HG03025 (cell line): Measurements from ENCODE around the gene TRIOBP.

Experiments used
- ATAC-seq: cut with Tn5 transposase; IDR thresholded peaks from one replicate; pipeline ENCODE4 v1.9.1; 2021; ENCODE audit warnings: mild to moderate bottlenecking, moderate library complexity; ENCODE audit not compliant: unreplicated experiment, low FRiP score

Gene TRIOBP

DNA sequence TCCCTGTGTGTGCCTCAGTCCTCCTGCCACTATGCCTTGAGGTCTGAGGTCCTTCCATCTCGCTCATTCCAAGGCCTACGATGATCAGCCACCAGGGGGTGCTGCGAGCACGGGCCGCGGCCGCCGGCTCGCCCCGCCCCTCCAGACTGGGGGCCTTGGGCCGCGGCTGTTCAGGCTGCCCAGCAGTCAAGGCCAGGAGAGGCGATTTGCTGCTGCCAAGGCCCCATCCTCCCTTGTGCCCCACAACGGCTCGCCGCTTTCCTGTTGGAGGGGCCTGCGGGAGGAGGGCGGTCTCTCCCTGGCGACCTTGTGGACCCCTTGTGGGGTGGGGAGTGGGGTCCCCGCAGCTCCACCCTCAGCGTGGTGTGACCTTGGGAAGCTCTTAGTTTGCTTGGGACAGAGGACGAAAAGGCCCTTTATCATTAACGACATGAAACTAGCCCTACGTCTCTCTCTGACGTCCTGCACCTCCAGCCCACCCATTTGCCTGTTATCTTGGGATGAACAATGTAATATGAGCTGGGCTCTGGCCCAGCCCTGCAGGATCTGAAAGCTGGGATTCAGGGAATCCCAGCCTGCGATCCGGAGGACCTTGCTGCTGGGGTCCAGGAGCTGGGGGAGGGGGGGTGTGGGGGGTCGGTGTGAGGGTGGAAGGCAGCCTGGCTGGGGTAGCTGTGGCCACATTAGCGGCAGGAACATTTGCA, 121.0 kb downstream of the TRIOBP start:
- ATAC-seq: no peak

DNA sequence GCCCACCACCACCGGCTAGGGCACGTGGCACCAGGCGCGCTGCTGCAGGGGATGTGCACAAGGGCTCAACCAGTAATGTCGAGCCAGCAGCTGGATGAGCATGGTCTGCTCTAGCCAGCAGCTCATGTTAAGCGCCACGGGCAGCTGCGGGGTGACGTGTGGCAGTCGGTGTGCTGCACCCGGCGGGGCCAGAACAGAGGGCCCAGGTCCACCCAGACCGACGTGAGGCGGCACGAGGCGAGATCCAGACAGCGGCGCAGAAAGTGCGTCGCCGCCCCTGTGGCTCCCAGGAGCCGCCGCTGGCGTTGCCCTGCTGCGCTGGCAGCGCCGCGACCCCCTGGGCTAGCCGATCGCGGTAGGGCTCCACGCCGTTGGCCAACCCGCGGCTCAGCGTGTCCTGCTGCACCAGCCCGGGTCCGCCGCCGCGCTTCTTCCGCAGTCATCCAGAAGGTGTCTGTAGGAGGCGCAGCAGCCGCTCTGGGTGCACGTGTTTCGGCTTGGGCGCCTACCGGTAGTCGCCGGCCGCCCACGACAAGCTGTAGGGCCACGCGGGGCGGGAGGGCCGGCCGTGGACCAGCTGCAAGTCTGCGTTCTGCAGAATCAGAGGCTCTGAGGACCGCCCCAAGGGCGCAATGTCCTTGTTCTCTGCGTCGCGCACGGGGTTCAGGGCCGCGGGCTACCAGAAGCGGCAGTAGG, 121.7 kb downstream of the TRIOBP start:
- ATAC-seq: no peak

DNA sequence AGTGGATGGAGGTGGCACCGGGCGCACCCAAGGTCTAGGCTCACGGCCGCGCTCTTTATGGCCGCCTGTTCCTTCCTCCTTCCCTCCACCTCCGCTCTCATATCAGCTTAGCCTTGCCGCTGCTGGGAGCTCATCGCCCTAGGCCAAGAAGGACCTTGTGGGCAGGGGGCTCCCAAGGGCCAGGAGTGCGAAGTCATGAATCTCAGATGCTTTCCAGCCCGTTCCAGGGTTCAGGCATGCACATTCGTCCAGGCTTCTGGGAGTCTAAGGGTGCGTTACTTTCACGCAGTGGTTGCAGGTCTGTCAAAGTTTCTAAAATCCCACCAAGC, 122.2 kb downstream of the TRIOBP start:
- ATAC-seq: no peak

DNA sequence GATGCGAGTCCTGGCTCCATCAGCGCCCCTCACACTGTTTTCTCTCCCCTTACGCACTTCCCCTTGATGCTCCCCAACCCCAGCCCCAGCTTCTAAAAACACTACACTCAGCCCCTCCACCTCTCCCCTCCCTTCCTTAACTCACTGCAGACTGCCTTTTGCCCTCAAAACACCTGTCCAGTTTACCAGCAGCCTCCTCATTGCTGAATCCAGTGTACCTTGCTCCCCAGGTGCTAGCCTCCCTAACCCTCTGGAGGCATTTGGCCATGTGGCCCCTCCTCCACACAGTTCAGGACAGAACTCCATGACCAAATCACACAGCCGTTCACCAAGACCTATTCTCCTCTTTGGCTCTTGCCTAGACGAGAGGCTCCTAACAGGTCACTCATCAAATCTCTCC, 123.5 kb downstream of the TRIOBP start:
- ATAC-seq: no peak

GRCh38 chr22:37822079-37822833, 125.4 kb downstream of the TRIOBP start:
- ATAC-seq: no peak

GRCh38 chr22:37823134-37823985, 126.5 kb downstream of the TRIOBP start, which contains the start of gene GALR3:
TSS of gene GALR3 (plus strand) at chr22:37823382. CDS start at chr22:37823407, 25 bp downstream.
- ATAC-seq: no peak

GRCh38 chr22:37824674-37825641, 128.1 kb downstream of the TRIOBP start:
- ATAC-seq: no peak
